ENCODE results near the gene URB1.

URB1 gene

DNA sequence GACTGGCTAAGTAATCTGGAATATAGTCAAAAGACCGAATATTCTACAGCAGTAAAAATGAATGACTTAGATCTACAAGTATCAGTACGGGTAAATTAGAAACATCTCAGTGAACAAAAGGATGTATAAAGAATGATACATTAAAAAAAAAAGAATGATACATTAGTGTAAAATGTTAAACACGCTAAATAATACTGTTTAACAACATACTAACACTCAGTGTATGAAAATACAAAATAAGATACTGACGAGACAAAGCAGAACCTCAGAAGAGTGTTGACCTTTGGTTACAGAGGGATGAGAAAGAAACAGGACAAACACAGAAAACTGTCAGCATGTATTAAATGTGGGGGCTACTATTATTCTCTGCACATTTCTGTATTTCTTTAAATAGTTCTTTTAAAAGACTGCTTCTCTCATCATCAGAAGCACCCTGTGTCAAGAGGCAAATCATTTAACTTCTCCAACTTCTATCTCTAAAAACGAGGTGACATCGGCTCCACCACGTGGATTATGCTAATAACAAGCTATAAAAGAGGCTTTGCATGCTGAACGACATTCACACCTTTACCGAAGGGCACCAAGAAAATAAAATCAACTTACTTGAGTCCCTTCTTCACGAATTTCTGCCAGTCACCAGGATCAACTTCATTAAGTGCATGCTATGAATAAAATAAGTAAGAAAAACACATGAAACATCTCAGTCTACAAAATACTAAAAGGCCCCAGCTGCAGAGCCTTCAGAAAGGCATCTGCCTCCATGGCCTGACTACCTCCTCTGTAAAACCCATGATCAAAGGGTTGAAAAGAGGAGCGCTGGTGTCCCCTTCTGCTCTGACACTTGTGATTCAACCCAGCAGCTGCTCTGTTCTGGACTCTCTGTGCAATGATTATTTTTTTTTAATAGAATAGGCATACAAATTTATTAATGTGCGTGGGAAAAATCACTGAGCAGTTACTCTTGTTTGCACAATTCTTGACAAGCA is 51.7 kb downstream of the URB1 start:
- no peak for DNase-seq

DNA sequence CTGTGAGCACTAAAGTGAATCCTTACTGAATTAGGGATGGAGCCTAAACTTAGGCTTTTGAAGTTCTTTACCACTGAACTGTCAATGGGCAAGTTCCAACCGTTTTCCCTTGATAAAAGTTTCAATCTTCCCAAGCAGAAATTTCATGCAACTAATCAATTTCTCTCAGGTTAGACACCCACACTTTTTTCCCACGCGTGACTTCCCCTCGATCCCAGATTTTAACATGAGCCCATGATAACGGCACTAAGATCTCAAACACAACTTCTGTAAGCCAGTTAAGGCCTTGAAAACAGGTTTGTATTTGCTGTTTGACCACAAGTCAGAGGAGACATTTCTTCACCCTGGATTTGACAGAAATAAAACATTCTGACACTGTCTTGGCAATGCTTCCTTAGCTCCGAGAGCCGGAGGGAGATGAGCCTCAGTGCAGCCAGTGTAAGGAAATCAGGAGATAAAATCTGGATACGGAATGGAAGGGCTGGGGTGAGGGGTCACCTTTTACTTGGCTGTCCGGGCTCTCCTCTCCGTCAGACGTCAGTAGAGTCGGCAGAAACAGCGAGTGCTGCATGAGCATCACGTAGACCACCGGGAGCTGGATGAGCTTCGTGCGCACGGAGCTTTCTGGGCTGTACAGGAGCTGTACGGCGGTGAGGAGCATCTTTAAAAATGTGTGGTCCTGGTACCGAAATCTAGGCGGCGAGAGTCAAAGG is 54.4 kb downstream of the URB1 start:
- no peak for DNase-seq

DNA sequence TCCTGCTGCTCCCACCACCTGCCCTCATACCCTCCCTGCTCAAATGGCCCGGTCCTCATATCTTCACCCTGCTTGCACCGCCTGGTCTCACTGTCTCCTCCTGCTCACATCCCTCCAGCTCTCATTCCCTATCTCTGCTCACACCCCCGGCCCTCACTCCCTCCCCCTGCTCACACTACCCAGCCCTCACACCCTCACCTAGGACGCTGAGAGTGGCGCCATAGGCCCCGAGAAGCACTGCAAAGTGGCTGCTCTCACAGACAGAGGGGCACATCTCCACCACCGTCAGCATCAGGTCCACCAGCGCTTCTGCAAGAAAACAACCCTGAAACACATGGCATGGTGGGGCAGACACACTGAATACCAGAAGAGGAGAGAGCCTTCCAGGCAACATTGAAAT is 55.6 kb downstream of the URB1 start:
- no peak for DNase-seq

DNA sequence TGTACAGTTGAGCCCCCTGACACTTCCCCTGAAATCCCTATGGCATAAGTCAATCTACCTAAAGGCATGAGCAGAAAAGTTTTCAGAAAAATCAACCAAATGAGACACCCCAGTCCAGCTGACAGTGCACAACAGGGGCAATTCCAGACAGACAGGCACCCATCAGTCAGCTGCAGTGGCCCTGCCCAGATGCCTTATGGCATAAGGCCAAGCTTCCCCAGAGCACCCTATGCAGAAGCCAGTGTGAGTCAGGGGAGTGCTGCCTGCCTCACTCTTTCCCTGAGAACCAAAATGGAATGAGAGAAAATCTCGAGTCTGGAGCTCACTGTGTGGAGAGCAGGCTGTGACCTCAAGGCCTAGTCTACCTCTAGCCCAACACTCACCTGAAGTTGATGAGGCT is 56.1 kb downstream of the URB1 start:
- peak in 1 of 2 experiments; percentile 69 for DNase-seq

DNA sequence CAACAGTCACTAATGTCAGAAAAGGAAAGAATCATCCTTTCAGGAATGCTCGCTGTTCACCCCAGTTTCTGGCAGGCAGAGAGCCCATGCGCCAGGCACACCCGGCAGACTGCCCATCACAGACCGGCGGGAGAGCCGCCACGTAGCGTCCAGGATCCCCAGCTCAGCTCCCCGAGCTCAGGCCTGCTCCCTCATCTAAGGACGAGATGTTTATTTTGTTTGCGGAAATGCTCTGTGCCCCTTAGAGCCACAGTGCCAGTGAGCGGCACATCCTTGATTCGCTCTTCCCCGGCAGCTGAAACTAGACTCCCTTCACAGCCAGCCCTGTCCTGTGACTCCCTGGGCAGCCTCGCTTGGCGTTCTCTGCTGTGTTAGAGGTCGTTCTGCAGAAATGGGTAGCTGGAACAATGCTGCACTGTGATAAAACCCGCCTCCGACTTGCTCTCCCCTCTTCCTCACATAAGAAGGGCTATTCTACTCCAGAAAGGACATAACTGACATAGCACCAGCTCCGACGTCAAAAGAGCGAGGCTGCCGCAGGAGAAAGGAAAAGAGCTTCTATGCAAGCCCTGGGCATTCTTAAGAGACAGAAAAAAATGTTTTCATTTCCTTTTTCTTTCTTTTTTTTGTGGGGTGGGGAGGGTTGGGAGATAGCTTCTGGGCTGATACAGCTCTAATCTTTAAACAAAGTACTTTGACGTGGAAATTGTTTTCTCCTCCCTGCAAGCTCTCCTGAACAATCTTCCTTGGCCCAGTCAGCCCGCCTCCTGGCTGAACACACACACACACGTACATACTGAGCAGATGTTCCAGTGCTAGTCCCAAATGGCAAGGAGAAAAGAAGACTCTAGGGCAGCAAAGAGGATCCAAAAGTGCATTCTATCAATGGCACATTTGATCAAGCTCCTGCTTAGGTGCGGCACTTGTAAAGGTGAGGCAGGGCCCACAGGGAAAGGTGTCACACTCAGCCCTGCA is 56.9 kb downstream of the URB1 start:
- DNase-seq = peak in 1 of 2 experiments; percentile 57

DNA sequence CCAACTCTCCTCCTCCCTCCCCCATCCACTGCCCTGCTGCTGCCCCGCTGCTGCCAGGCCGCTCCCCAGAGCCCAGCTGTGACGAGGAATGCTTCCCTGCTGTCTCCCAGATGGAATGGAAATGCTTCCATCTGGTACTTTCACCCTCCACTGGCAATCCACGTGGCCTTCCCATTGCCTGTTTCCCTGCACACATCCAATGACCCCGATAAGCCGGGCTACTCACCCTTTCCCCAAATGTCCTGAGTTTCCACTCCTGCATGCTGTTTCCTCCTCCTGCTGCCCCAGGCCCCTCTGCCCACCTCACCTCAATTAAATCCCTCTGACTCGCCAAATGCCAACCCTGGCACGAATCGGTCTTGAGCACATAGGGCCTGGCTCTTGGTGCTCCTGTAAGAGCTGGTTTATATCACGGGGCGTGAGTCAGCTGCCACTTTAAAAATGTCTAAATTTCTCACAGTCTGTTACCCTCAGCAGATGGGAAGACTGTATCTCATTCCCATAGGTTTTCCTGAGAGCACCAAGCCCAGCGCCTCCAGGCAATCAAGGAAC is 57.8 kb downstream of the URB1 start:
- peak; percentile 59 to 91 for DNase-seq

DNA sequence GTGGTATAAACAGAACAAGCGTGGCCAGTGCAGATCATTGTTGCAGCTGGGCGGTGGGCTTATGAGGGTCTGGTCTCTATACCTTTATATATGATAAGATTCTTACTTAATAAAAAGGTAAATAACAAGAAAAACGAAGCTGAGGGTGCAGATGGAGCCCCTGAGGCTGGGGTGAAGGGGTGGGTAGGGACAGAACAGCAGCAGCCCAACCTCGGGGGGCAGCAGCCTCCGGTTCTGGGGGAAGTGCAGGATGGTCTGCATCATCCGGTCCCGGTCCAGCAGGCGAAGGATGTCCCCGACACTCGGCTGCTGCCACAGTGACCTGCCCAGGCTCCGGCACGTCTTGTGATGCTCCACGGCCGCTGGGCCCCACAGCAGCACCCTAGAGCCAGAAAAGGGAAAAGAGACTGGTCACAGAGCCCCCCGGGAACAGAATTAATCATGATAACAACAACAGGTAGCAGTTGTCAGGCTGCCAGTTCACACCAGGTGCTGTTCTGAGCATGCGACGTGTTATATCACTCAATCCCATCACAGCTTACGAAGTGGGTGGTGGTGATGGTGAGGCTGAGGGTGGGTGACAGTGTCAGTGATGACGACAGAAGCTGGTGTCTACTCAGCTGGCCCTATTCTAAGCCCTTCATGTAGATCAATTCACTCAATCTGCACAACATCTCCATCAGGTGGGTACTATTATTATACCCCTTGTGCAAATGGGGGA is 58.7 kb downstream of the URB1 start:
- no peak for DNase-seq

DNA sequence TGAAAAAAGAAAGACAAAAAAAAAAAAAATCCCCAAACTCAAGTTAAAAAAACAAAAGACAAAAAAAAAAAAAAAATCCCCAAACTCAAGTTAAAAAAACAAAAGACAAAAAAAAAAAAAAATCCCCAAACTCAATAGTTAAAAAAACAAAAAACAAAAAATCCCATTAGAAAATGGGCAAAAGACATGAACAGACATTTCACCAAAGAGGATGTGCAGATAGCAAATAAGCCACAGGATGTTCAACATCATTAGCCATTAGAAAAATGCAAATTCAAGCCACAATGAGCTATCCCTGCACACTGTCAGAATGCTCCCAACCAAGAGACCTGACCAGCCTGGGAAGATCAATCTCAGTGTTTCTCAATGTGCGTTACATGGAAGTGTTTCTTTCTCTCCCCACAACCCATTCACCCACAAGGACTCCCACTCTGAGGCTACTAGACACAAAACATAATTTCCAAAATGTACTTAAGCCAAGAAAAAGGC is 60.3 kb downstream of the URB1 start:
- no peak for DNase-seq

DNA sequence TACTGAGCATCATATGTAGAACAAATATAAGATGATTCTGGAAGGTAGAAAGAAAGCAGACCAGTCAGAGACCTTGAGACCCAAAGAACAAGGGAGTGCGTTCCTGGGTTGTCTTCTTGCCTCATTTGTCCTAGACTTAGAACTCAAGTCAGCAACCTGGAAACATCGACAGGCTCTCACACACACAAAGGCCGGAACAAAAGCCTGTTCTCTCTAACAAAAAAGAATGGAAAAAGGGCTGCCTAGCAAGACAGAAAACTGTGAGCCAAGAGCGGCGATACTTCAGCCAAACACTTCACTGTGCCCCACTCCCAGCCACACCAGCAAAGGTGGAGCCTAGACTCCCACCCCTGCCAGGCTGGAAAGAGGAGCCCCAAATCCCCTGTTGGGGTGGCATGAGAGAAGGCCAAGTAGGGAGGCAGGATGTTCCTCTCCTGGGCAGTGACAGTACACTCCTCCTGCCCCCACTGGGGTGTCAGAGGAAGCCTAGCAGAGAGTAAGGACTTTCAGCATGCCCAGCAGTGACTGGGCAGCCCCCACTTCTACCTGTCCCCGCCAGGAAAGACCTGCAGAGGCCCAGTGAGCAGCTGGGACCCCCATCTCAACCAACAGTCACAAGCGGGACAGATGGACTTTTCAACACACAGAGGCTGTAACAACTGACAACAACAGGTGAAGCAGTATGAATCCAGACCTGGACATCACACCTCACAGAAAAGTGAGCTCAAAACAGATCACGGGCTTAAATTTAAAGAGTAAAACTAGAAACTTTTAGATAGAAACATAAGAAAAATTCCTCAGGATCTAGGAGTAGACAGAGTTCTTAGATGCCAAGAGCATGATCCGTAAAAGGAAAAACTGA is 61.1 kb downstream of the URB1 start:
- DNase-seq = no peak

DNA sequence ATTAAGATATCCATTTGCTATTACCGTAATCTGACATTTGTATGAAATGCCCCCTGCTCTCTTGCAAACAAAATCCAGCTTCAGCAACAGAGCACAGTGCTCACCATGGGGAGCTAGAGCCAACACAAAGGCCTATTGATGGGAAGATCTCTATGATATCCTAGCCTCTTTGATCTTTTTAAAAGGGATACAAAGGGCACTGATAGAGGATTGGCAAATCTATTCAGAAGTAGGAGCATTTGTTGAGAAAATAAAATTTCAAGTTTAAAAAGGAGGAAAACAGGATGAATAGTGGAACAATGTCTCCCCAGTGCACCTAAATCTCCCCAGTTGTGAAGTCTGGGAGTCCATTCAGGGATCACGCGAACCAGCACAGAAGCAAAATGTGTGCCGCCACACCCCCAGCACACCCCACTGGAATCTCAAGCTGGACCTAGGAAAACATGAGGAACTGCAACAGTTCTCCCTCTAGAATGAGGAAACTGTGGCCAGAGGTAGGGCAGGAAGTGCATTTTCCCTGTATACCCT is 62.0 kb downstream of the URB1 start:
- DNase-seq = no peak

DNA sequence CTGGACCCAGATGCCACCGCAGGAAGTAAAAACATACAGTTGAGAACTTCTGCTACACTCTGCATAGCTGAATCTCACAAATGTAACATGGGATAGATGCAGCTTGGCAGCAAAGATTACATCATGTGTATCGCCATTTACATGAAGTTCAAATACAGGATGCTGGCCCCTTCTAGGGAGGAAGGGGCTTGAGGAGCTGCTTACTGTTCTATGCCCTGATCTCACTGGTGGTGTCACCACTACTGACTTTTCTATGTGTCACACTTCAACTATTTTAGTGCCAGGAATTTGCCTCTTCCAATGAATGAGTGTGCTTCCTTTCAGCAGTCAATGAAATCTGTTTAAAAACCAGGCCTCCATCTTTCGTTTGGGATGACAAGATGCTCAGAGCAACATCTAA is 63.0 kb downstream of the URB1 start:
- no peak for DNase-seq

DNA sequence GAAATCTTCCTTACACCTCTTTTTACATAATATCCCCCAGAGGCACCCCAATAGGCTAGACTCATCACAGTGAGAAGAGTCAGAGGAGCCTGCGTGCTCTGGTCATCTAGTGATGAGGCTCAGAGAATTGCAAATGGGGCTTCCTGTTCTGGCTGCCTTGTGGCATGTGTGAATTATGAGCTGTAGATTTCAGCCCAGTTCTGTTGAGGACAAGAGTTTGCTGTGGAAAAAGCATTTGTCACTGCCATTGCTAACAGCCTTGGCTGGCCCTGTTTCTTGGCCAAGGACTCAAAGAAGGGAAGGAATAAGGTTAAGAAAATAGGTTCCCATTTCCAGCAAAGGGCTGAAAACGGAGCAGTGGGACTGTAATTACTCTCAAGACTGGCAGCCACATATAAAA is 63.5 kb downstream of the URB1 start:
- no peak for DNase-seq

DNA sequence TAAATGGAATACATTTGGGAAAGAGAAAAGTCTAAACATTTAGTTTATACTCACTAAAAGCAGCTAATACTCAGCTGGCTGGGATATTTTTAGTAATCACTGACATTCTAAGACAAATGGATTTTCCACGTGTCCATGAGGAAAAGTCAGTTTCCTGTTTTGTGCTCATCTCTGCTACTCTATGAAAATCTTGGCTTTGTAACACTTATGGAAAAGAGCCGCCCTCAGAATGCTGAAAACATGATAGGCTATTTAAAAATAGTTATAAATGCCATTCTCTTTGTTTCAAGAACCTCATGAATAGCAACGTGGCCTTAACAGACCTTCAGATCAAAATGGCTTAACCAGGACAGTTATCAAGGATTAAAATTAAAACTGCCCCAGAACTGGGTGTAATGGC is 64.2 kb downstream of the URB1 start:
- DNase-seq = no peak

DNA sequence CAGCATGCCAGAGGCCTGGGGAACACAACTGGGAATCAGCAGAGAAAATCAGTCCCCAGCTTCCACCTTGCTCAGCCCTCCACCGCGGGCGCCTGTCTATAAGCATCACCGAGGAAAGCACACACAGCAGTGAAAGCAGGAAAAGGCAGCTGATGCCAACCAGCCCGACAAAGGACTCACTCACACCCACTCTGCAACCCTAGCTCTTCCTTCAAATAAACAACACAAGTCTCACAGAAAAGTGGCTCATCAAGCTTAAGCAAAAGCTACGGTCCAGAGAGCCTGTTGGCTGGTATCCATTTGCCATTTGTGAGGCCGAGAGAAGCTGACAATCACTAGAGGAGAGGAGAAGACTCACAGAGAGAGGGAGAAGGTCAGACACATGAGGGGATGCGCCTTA is 67.1 kb downstream of the URB1 start:
- DNase-seq = peak in 1 of 2 experiments; percentile 13

DNA sequence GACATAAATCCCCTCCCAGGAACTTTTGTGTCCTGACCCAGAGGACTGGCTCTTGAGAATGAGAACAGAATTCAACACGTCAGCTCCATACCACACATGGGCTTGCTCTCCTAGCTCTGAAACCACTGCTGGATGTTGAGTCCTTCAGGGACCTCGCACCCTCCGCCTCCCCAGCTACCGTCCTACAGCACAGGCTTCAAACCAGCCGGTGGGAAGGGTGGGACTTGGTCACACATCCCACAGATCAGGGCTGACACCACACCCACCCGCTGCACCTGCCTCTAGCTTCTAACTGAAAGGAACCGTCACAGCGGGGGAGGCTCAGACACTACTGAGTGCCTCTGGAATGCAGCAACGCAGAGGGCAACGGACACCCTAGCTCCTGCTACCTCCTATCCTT is 70.1 kb downstream of the URB1 start:
- DNase-seq = no peak

DNA sequence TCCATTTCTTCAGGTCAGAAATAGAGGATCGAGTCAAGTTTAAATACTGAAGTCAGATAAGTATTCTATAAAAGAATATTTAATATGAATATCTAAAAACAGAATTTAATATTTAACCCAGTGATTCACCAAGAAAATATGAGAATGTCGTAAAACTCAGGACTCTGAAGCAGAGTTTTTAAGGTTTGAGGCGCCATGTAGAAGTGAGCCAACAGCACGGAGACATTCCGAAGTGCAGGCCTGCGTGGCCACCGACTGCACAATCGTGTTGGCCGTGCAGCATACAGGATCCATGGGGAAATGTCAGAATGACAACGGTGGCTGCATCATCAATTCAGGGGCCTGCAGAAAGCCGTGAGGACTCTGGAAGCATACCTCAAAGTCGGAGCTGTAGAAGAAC is 70.7 kb downstream of the URB1 start:
- no peak for DNase-seq

DNA sequence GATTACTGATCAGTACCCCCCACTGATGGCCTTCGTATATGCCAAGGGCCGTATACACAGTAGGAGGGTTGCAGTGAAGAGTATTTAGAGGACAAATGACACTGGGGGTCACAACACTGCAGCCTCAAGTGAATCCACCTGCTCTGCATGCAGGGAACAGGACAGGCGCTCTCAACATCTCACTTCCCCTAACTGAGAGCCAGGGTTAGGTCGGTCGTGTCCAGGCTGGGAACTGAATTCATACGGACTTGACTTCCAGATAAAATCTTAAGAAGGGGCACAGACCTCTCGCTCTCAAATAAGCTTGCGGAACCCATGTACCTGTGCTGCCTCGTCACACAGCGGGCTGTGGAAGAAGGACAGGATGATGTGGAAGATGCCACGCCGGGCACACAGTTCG is 71.3 kb downstream of the URB1 start:
- no peak for DNase-seq

DNA sequence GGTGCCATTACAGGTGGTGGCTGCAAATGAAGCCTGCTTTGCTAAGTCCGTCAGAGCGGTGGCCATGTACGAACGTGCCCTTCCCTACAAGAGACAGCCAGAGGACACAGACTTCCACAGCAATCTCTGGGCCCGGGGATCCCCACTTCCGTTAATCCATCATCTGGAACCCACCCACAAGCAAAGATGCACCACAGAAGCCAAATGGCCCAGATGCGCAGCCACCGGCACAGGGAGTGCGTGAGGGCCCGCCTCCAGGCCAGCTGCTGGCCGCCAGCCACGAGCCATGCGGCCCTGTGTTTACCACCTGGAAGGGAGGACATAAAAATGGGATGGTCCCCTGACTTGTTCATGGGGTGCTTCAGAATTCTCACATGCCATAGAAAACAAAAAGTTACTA is 72.1 kb downstream of the URB1 start:
- no peak for DNase-seq

DNA sequence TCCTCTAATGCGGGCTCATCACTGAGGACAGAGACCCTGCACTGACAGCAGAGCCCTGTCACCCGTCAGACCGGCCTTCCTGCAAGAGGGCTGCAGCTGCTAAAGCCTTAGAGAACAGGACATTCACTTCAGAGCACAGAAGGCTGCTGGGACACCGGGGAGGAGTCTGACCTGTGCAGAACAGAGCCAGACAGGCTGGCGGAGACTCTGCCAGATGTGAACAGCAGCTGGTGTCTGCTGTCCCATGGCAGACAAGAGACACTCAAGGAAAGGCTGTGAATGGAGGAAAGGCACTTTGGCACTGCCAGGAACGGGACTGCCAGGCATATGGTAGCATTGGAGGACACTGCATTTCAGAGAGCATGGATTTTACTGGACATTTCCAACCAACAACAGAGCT is 72.8 kb downstream of the URB1 start:
- DNase-seq = no peak

DNA sequence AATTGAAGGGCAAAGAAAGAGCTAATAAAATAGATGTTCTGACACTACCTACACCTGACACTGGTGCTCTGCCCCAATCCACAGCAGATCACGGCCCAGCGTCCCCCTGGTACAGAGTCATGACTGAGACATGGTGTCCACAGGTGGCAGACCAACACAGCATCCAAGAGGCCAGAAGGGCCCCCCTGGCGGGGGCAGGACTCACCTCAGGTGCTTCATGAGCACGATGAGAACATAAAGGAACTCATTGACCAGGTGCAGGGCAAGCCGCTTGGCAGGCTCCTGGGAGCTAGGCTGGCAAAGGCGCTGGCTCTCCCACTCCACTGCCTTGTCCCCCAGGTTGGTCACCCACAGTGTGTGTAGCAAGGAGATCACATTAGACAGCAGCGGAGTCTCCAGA is 73.8 kb downstream of the URB1 start:
- DNase-seq = no peak

DNA sequence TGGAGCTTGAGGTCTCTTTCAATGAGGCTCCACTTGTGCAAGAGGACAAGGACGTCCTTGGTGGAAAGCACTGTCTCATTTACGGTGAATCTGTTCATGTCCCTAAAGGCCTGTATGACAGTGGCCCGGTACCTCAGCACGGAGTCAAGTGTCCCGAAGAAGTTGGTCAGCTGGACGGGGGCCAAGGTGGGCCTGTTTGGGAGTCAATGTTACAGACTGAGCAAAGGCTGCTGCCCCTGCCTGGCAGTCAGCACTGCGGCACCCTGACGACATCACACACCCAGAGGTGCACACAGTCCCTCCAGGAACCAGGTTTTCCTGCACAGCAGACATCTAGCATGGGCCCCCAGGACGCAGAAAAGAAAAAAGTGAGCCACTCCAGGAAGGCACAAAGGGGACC is 75.1 kb downstream of the URB1 start:
- DNase-seq = no peak
